NT2/D1 (cell line): ENCODE data around the gene FRAS1.

Experiments used
- YY1 ChIP-seq: IDR thresholded peaks from 2 replicates; pipeline ENCODE4 v1.6.1; 2011; ENCODE audit not compliant: insufficient read length, insufficient read depth
- ZNF274 ChIP-seq: IDR thresholded peaks from 2 replicates; pipeline ENCODE4 v1.6.1; 2011; ENCODE audit warnings: mild to moderate bottlenecking, low read depth, low read length

DNA sequence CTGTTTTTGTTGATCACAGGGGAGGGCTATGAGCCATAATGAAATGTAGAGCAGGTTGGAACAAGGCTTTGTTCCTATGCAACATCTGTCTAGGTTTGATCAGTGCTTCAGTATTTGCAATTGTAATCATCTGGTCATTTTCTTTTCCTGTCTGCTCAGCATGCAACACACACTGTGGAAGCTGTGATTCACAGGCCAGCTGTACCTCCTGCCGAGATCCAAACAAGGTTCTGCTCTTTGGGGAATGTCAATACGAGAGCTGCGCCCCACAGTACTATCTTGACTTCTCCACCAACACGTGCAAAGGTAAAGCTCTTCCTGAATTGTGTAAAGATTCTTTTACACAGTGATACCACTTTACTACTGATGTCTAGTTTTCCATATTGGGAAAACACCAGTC, 312.6 kb downstream of the FRAS1 start:
- TF ChIP-seq ZNF274 (no peak), YY1 (no peak)
